RWPE1 (cell line): ENCODE measurements around the gene OR10G8.
A peak's percentile ranks its signal among the peaks of the same experiment; 100 is the strongest.

Experiments
- CTCF ChIA-PET: fragments of 350-600 bp; sonication (Branson Sonifier 250); formaldehyde crosslinking; extraction: SDS; loops from one replicate; lab custom pipeline; 2021; lab: Yijun Ruan, JAX
- POLR2A ChIA-PET: fragments of 400-600 bp; formaldehyde crosslinking; extraction: SDS; loops from one replicate; lab custom pipeline; 2020; ENCODE audit warnings: antibody characterized with exemption; ENCODE audit not compliant: low non-redundant PET; lab: Yijun Ruan, JAX
- DNase-seq: peaks from one replicate; pipeline ENCODE4 v3.0.0; 2012; ENCODE audit warnings: low spot score
- H3K27ac ChIP-seq: fragments of 450-650 bp; 2 replicates; pipeline ENCODE4 v1.5.1; 2017
- TF ChIP-seq, protein P1 (sequence below): fragments of 450-650 bp; conservative IDR thresholded peaks from 2 replicates; pipeline ENCODE4 v1.5.1; 2017; ENCODE audit warnings: low read depth, mild to moderate bottlenecking

OR10G8 gene

DNA sequence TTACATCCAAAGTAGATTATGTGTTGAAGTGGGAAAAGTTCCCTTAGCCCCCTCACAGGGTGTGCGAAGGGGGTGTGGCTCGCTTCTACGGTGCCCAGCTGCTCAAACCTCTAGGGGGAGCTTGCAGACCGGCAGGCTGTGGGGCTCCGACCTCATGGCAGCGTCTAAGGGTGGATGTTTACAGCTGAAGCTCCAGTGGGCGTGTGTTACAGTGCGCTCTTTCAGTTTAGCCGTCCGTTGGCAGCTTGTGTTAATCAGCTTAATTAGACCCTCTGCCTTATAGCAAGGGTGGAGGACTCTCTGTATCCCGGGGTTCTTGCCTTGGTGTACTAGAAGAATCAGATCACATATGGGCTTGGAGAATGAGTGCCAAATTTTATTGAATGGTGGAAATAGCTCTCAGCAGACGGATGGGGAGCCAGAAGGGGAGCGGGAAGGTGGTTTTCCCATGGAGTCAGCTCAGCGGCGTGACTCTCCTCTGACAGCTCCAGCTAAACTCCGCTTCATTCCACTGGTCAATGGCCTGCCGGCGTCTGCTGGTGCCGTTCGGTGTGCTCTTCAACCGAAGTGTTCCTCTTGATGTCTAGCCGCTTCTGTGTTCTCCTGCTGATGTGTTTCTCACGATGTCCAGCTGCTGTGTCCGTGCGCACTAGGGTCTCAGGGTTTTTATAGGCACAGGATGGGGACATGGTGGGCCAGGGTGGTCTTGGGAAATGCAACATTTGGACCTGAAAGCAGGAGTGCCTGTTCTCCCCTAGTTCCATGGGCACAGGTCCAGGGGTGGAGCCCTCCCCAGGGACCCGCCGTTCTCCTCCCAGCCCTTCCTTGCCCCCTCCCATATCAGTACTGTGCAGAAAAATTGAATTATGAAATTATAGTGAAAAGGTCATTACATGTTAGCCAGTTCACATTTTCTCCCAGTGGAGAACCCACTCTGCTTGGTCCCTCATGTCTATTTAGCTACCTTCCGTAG, 43.1 kb downstream of the OR10G8 start:
- POLR2A ChIA-PET = no interaction called here

DNA sequence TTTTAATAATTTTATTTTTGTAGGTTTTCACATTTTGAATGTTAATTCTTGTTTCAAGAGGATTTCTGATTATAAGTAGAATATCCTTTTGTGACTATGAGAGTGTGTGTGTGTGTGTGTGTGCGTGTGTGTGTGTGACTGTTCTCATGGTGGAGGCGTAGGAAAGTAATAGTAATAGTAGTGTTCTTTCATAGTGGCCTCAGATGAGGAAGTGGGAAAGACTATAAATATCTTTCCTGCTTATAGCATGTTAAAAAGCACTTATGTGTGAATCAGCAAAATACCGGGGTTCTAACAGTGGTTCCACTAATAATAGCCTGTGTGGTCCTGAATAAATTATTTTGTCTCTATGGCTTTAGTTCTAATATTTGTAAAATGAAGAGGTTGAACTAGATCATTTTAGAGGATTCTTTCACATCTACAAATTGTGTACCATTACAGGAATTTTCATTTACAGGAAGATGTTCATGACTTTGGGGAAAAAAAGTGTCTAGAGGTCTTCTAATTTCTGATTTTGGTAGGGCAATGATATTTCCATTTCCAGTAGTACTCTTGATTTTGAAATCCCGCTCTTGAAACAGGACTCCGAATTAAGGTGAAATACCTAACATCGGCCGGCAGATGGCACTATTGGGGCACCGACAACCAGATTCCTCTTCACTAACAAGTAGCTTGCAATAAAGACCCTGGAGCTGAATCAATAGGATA, 44.5 kb downstream of the OR10G8 start:
- TF ChIP-seq, protein P1, sequence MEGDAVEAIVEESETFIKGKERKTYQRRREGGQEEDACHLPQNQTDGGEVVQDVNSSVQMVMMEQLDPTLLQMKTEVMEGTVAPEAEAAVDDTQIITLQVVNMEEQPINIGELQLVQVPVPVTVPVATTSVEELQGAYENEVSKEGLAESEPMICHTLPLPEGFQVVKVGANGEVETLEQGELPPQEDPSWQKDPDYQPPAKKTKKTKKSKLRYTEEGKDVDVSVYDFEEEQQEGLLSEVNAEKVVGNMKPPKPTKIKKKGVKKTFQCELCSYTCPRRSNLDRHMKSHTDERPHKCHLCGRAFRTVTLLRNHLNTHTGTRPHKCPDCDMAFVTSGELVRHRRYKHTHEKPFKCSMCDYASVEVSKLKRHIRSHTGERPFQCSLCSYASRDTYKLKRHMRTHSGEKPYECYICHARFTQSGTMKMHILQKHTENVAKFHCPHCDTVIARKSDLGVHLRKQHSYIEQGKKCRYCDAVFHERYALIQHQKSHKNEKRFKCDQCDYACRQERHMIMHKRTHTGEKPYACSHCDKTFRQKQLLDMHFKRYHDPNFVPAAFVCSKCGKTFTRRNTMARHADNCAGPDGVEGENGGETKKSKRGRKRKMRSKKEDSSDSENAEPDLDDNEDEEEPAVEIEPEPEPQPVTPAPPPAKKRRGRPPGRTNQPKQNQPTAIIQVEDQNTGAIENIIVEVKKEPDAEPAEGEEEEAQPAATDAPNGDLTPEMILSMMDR = peak; percentile 84
- CTCF ChIA-PET = interaction anchor here (0.5 to 1.3 kb wide), 13 partner anchors 10 to 1053 kb away, joined by 3 to 5 read pairs (median 3); no protein-coding TSS in a partner anchor
- POLR2A ChIA-PET = no interaction called here
- DNase-seq = peak; percentile 50
- no peak overlapping the region for H3K27ac ChIP-seq

More for the DNA sequence above, 43.1 kb downstream of the OR10G8 start:
- no peak overlapping the region for H3K27ac ChIP-seq
- CTCF ChIA-PET = interaction anchor here (0.5 to 0.6 kb wide), 4 partner anchors 119 to 1003 kb away, joined by 3 to 6 read pairs (median 4); no protein-coding TSS in a partner anchor
- TF ChIP-seq, protein P1 = peak; percentile 49
- DNase-seq = peak; percentile 16

DNA sequence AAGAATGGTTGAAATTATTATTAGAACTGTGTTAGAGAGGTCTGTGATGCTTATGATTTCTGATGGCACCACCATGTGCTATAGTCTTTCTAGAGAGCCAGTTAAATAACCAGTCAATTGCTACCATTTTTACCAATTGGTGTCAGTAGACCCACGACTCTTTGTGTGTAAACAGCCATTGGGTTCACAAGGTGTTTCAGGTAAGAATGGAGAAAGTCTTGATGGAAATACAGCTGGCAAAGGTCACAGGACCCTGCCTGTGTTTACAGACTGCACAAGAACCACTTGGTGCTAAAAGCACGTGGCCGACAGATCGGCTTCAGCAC, 45.0 kb downstream of the OR10G8 start:
- ChIA-PET POLR2A (no interaction called here), CTCF (interaction anchor here (0.5 to 1.3 kb wide), 14 partner anchors 9 to 1053 kb away, joined by 3 to 5 read pairs (median 3); no protein-coding TSS in a partner anchor)
- no peak for DNase-seq
- TF ChIP-seq, protein P1 = no peak; the same call in 1 of the 2 replicates
- H3K27ac ChIP-seq = no peak overlapping the region

DNA sequence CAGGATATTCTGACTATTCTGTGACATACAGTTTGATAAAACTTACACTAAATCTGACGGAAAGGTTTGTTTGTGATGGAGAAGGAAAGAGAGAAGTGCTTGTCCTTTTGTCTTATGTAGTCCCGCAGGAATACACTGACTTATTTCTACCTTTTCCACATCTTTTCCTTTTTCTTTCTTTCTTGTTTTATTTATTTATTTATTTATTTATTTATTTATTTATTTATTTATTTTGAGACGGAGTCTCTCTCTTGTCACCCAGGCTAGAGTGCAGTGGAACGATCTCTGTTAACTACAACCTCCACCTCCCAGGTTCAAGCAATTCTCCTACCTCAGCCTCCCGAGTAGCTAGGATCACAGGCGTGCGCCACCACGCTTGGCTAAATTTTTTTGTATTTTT, 45.5 kb downstream of the OR10G8 start:
- no peak overlapping the region for H3K27ac ChIP-seq
- TF ChIP-seq, protein P1 = no peak
- DNase-seq = no peak
- CTCF ChIA-PET = interaction anchor here (0.7 to 1.3 kb wide), 6 partner anchors 19 to 431 kb away, joined by 3 to 5 read pairs (median 3); no protein-coding TSS in a partner anchor
- POLR2A ChIA-PET = no interaction called here

GRCh38 chr11:124074554-124074953, 48.0 kb downstream of the OR10G8 start:
- no peak for DNase-seq
- TF ChIP-seq, protein P1 = no peak
- no peak overlapping the region for H3K27ac ChIP-seq
- ChIA-PET POLR2A (no interaction called here), CTCF (no interaction called here)

GRCh38 chr11:124075492-124075840, 48.9 kb downstream of the OR10G8 start:
- H3K27ac ChIP-seq = no peak overlapping the region
- no peak for DNase-seq
- CTCF ChIA-PET = no interaction called here
- POLR2A ChIA-PET = no interaction called here
- TF ChIP-seq, protein P1 = no peak
